ENCODE data around the gene CACNA1G.

CACNA1G gene

GRCh38 chr17:50570032-50570431 lies 9.5 kb downstream of the CACNA1G start:
- no peak for DNase-seq

GRCh38 chr17:50570528-50570927 lies 10.0 kb downstream of the CACNA1G start:
- DNase-seq: no peak

GRCh38 chr17:50571681-50572080 lies 11.2 kb downstream of the CACNA1G start:
- no peak for DNase-seq

DNA sequence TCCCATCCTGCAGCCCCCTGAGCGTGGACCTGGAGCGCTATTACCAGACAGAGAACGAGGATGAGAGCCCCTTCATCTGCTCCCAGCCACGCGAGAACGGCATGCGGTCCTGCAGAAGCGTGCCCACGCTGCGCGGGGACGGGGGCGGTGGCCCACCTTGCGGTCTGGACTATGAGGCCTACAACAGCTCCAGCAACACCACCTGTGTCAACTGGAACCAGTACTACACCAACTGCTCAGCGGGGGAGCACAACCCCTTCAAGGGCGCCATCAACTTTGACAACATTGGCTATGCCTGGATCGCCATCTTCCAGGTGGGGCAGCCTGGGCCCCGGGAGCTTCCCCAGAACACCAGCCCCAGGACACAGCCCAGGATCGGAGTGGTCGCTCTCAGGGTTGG lies 12.0 kb downstream of the CACNA1G start:
- no peak for DNase-seq

GRCh38 chr17:50573866-50574611 lies 13.5 kb downstream of the CACNA1G start:
- no peak for DNase-seq

DNA sequence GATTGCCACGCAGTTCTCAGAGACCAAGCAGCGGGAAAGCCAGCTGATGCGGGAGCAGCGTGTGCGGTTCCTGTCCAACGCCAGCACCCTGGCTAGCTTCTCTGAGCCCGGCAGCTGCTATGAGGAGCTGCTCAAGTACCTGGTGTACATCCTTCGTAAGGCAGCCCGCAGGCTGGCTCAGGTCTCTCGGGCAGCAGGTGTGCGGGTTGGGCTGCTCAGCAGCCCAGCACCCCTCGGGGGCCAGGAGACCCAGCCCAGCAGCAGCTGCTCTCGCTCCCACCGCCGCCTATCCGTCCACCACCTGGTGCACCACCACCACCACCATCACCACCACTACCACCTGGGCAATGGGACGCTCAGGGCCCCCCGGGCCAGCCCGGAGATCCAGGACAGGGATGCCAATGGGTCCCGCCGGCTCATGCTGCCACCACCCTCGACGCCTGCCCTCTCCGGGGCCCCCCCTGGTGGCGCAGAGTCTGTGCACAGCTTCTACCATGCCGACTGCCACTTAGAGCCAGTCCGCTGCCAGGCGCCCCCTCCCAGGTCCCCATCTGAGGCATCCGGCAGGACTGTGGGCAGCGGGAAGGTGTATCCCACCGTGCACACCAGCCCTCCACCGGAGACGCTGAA lies 15.2 kb downstream of the CACNA1G start:
- DNase-seq: no peak

- DNase-seq: no peak
Observed at GRCh38 chr17:50576864-50577263, 16.3 kb downstream of the CACNA1G start.

DNA sequence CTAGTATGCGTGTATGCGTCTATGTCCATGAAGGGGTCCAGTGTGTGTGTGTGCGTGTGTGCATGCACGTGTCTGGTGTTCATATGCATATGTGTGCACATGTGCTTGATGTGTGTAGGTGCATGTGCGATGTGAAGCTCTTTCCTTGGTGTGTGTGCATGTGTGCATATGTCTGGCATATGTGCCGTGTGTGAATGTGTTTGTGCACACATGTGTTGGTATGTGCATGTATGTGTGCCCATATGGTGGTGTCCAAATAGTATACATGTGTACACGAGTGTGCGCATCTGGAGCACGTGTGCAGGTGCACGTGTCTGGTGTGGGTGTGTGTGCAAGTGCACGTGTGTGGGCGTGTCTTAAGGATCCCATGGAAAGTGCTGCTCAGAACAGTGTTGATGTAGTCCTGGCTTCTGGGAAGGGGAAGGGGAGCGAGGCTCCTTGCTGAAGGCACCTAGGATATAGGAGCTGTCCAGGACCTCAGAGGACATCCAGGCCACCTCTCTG lies 17.0 kb downstream of the CACNA1G start:
- no peak for DNase-seq

DNA sequence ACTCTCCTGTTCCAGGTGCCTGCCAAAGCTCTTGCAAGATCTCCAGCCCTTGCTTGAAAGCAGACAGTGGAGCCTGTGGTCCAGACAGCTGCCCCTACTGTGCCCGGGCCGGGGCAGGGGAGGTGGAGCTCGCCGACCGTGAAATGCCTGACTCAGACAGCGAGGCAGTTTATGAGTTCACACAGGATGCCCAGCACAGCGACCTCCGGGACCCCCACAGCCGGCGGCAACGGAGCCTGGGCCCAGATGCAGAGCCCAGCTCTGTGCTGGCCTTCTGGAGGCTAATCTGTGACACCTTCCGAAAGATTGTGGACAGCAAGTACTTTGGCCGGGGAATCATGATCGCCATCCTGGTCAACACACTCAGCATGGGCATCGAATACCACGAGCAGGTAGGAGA lies 17.7 kb downstream of the CACNA1G start:
- DNase-seq: no peak

DNA sequence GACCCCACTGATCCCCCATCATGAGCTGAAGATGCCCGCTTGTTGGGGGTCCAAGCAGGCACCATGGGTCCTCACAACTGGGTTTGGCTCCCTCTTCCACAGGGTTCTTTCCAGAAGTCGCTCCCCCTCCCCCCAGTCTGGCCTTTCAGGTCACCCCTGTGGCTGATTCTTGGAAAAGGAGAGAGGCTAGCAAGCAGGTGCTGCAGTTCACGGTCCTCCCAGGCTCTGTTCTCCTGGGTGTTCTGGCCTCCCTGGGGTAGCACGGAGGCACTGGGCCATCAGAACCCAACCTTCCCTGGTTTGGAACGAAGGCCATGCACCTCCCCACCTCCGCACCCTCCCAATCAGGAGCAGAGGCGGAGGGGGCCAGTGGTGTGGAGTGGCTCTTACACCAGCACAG lies 18.9 kb downstream of the CACNA1G start:
- no peak for DNase-seq

DNA sequence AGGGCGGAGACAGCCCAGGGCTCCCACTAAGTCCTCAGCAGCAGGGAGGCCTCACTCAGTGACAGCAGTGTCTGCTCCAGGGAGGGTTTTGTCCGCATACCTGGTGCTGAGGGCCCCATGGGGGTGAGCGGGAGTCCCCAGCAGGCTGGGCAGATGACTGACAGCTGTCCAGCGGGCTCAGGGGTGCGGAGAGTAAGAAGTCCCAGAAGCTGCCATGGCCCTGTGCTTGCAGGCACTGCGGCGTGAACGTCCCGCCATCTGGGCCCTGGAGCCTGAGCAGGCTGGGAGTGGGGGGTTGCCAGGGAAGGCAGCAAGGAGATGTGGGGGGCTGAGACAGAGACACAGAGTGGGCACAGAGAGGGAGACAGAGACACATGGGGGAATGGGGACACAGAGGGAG lies 20.1 kb downstream of the CACNA1G start:
- DNase-seq: no peak

- DNase-seq: no peak
Observed at GRCh38 chr17:50581316-50581715, 20.8 kb downstream of the CACNA1G start.

GRCh38 chr17:50582741-50583140 lies 22.2 kb downstream of the CACNA1G start:
- DNase-seq: no peak

GRCh38 chr17:50583641-50584040 lies 23.1 kb downstream of the CACNA1G start:
- DNase-seq: no peak

GRCh38 chr17:50584116-50584515 lies 23.6 kb downstream of the CACNA1G start:
- no peak for DNase-seq

DNA sequence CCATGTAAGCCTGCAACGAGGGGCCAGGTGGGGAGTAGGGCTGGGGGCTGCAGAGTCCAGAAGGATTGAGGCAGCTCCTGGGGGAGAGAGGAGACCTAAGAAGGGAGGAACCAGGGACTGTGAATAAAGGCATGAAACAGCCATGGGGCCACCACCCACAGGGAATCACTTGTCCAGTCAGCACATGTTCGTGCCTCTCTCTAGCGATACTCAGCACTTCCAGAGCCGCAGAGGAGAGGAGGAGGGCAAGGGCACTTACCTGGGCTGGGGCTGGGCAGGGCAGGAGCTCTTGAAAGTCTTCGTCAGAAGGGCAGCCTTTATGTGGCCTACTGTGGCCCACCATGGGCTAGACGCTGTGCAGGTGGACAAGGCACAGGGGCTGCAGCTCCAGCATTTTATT lies 24.2 kb downstream of the CACNA1G start:
- no peak for DNase-seq

- DNase-seq: no peak
Observed at GRCh38 chr17:50585346-50585745, 24.8 kb downstream of the CACNA1G start.

GRCh38 chr17:50585891-50586290 lies 25.4 kb downstream of the CACNA1G start:
- DNase-seq: no peak

DNA sequence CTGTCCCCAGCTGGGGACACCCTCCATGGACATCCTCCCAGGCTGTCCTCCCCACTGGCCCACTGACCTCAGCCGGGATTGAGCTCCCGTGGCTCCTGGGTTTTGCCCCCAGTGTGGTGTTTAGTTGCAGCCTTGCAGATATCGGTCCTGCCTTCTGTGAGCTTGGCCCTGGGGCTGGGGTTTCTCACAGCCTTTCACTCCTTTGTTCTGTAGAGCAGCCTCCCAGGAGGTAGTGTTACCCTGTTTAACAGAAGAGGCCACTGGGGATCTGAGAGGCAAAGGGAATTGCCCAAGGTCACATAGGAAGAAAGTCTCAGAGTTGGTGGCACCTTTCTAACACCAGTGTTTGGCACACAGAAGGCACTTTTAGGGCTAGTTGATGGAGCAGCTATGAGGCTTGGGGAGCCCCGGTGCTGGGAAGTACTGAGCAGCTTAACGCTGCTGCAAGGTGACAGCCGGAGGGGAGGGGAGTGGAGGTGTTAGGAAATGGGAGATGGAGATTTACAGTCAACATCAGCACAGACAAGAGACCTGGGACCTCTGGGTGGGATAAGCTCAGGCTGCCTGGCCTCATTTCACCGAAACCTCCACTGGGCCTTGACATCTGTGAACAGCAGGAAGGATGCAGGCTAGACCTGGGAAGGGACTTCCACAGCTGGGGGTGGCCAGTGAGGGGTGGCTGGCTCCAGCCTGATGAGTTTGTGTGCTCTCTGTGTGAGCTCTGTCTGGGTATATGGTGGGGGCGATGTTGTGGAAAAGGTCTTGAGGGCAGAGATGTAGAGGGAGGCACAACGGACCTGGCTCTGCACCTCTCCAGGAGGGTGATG lies 26.1 kb downstream of the CACNA1G start:
- DNase-seq: no peak

DNA sequence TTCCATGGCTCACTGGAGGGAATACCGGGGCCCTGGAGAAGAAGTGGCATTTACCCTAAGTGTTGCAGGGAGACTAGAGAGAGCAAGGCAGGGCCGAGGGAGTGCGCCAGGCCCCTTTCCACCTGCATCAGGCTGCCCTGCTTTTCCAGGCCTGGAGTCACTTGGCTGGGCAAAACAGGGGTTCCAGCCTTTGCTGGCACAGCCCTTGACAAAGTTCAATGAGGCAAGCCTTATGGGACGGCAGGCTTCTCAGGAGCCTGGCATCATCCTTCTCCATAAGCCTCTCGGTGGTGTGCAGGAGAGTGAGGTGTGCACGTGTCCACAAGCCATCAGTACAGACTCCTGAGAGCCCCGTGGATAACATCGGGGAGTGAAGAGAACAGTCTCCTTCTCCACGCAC lies 27.1 kb downstream of the CACNA1G start:
- no peak for DNase-seq

- DNase-seq: no peak
Observed at GRCh38 chr17:50588391-50589049, 28.0 kb downstream of the CACNA1G start.

GRCh38 chr17:50589095-50589705 lies 28.7 kb downstream of the CACNA1G start:
- no peak for DNase-seq

Data from activated effector memory CD4-positive, alpha-beta T cell treated with anti-CD3 and anti-CD28 coated beads, Interleukin-2, amount 50 U/mL, for 16 hours (primary cell).